ENCODE results near the gene P2RX7. TPM values are rescaled to one million over a fixed set of nuclear protein-coding genes. Genes with fewer than 3 reads are reported as not detected.

P2RX7 gene
- total RNA-seq, 1 donor from 2014 or later = not detected

- Mint-ChIP-seq H3K4me3 (ENCODE audit: unreplicated experiment) (no peak overlapping the region), H3K9me3 (ENCODE audit: unreplicated experiment) (peaks cover 1% of the 10 kb centered on the region), H3K36me3 (ENCODE audit: unreplicated experiment) (no peaks in the 10 kb centered on the region), H3K27ac (ENCODE audit: unreplicated experiment) (no peak overlapping the region), H3K27me3 (ENCODE audit: unreplicated experiment) (peaks cover 8% of the 10 kb centered on the region), H3K4me1 (ENCODE audit: low read depth, unreplicated experiment) (no peaks in the 10 kb centered on the region)
- DNase-seq = no peak
- no peak for TF ChIP-seq CTCF (IDR thresholded peaks at IDR 0.05; ENCODE audit: partially characterized antibody, unreplicated experiment)
Measured at GRCh38 chr12:121123488-121123887, 9.2 kb upstream of the P2RX7 start.

GRCh38 chr12:121124402-121125109, 8.1 kb upstream of the P2RX7 start:
- Mint-ChIP-seq H3K9me3 (ENCODE audit: unreplicated experiment) (peaks cover 4% of the 10 kb centered on the region), H3K4me3 (ENCODE audit: unreplicated experiment) (no peak overlapping the region), H3K4me1 (ENCODE audit: low read depth, unreplicated experiment) (no peaks in the 10 kb centered on the region), H3K27me3 (ENCODE audit: unreplicated experiment) (peaks cover 5% of the 10 kb centered on the region), H3K27ac (ENCODE audit: unreplicated experiment) (no peak overlapping the region), H3K36me3 (ENCODE audit: unreplicated experiment) (peaks cover 6% of the 10 kb centered on the region)
- DNase-seq = no peak
- TF ChIP-seq CTCF (IDR thresholded peaks at IDR 0.05; ENCODE audit: partially characterized antibody, unreplicated experiment) = no peak

- TF ChIP-seq CTCF (IDR thresholded peaks at IDR 0.05; ENCODE audit: partially characterized antibody, unreplicated experiment) = no peak
- no peak overlapping the region for H3K27ac Mint-ChIP-seq (ENCODE audit: unreplicated experiment)
- peaks cover 8% of the 10 kb centered on the region for H3K36me3 Mint-ChIP-seq (ENCODE audit: unreplicated experiment)
Measured at GRCh38 chr12:121127501-121127900, 5.2 kb upstream of the P2RX7 start.

GRCh38 chr12:121128908-121129810, 3.5 kb upstream of the P2RX7 start:
- no peak overlapping the region for H3K27ac Mint-ChIP-seq (ENCODE audit: unreplicated experiment)
- H3K27me3 Mint-ChIP-seq (ENCODE audit: unreplicated experiment) = peaks cover 4% of the 10 kb centered on the region
- H3K4me3 Mint-ChIP-seq (ENCODE audit: unreplicated experiment) = no peak overlapping the region
- peaks cover 4% of the 10 kb centered on the region for H3K9me3 Mint-ChIP-seq (ENCODE audit: unreplicated experiment)
- no peak for TF ChIP-seq CTCF (IDR thresholded peaks at IDR 0.05; ENCODE audit: partially characterized antibody, unreplicated experiment)
- H3K4me1 Mint-ChIP-seq (ENCODE audit: low read depth, unreplicated experiment) = peaks cover 8% of the 10 kb centered on the region
- peaks cover 8% of the 10 kb centered on the region for H3K36me3 Mint-ChIP-seq (ENCODE audit: unreplicated experiment)
- no peak for DNase-seq

More at GRCh38 chr12:121127501-121127900, 5.2 kb upstream of the P2RX7 start:
- Mint-ChIP-seq H3K4me1 (ENCODE audit: low read depth, unreplicated experiment) (peaks cover 1% of the 10 kb centered on the region), H3K9me3 (ENCODE audit: unreplicated experiment) (peaks cover 4% of the 10 kb centered on the region), H3K4me3 (ENCODE audit: unreplicated experiment) (no peak overlapping the region), H3K27me3 (ENCODE audit: unreplicated experiment) (peaks cover 5% of the 10 kb centered on the region)
- no peak for DNase-seq

- no peak for DNase-seq
- Mint-ChIP-seq H3K4me1 (ENCODE audit: low read depth, unreplicated experiment) (peaks cover 8% of the 10 kb centered on the region), H3K36me3 (ENCODE audit: unreplicated experiment) (peaks cover 8% of the 10 kb centered on the region), H3K9me3 (ENCODE audit: unreplicated experiment) (peaks cover 4% of the 10 kb centered on the region), H3K27ac (ENCODE audit: unreplicated experiment) (no peak overlapping the region), H3K4me3 (ENCODE audit: unreplicated experiment) (no peak overlapping the region), H3K27me3 (ENCODE audit: unreplicated experiment) (peaks cover 4% of the 10 kb centered on the region)
- no peak for TF ChIP-seq CTCF (IDR thresholded peaks at IDR 0.05; ENCODE audit: partially characterized antibody, unreplicated experiment)
Measured at GRCh38 chr12:121129811-121130147, 2.9 kb upstream of the P2RX7 start.
